Measurements from ENCODE around the gene NTSR2. TPM values are rescaled to one million over a fixed set of nuclear protein-coding genes. Genes with fewer than 3 reads are reported as not detected.

Gene NTSR2
- total RNA-seq, 1 donor from 2014 or later = not detected

GRCh38 chr2:11628675-11629074 is 41.3 kb downstream of the NTSR2 start:
- FAIRE-seq (no peak), DNase-seq (ENCODE audit: low read depth) (no peak)
- no peaks in the 10 kb centered on the region for H3K36me3 ChIP-seq (ENCODE audit: control insufficient read depth, insufficient read depth, low read length)
- TF ChIP-seq CTCF (IDR thresholded peaks at IDR 0.05; ENCODE audit: insufficient read depth, low read length, severe bottlenecking) = no peak
- H3K4me3 ChIP-seq (ENCODE audit: low read depth, low read length) = no peak overlapping the region
- H3K27me3 ChIP-seq (ENCODE audit: control insufficient read depth, insufficient read depth, low read length) = peaks cover 2% of the 10 kb centered on the region

- no peak overlapping the region for H3K4me3 ChIP-seq (ENCODE audit: low read depth, low read length)
- peaks cover 2% of the 10 kb centered on the region for H3K27me3 ChIP-seq (ENCODE audit: control insufficient read depth, insufficient read depth, low read length)
- TF ChIP-seq CTCF (IDR thresholded peaks at IDR 0.05; ENCODE audit: insufficient read depth, low read length, severe bottlenecking) = no peak
- DNase-seq (ENCODE audit: low read depth) (no peak), FAIRE-seq (no peak)
- no peaks in the 10 kb centered on the region for H3K36me3 ChIP-seq (ENCODE audit: control insufficient read depth, insufficient read depth, low read length)
Observed at GRCh38 chr2:11625671-11626070, 44.3 kb downstream of the NTSR2 start.

GRCh38 chr2:11624893-11625292 is 45.1 kb downstream of the NTSR2 start:
- no peak for DNase-seq (ENCODE audit: low read depth)
- FAIRE-seq = no peak

GRCh38 chr2:11622611-11623010 is 47.4 kb downstream of the NTSR2 start:
- H3K36me3 ChIP-seq (ENCODE audit: control insufficient read depth, insufficient read depth, low read length) = no peaks in the 10 kb centered on the region
- TF ChIP-seq CTCF (IDR thresholded peaks at IDR 0.05; ENCODE audit: insufficient read depth, low read length, severe bottlenecking) = no peak
- H3K4me3 ChIP-seq (ENCODE audit: low read depth, low read length) = no peak overlapping the region
- no peak for DNase-seq (ENCODE audit: low read depth)
- no peaks in the 10 kb centered on the region for H3K27me3 ChIP-seq (ENCODE audit: control insufficient read depth, insufficient read depth, low read length)
- FAIRE-seq = no peak

More at GRCh38 chr2:11624893-11625292, 45.1 kb downstream of the NTSR2 start:
- H3K27me3 ChIP-seq (ENCODE audit: control insufficient read depth, insufficient read depth, low read length) = no peaks in the 10 kb centered on the region
- H3K36me3 ChIP-seq (ENCODE audit: control insufficient read depth, insufficient read depth, low read length) = no peaks in the 10 kb centered on the region
- no peak for TF ChIP-seq CTCF (IDR thresholded peaks at IDR 0.05; ENCODE audit: insufficient read depth, low read length, severe bottlenecking)
- H3K4me3 ChIP-seq (ENCODE audit: low read depth, low read length) = no peak overlapping the region

GRCh38 chr2:11621410-11621809 is 48.6 kb downstream of the NTSR2 start:
- TF ChIP-seq CTCF (IDR thresholded peaks at IDR 0.05; ENCODE audit: insufficient read depth, low read length, severe bottlenecking) = no peak
- H3K36me3 ChIP-seq (ENCODE audit: control insufficient read depth, insufficient read depth, low read length) = no peaks in the 10 kb centered on the region
- FAIRE-seq (no peak), DNase-seq (ENCODE audit: low read depth) (no peak)
- H3K4me3 ChIP-seq (ENCODE audit: low read depth, low read length) = no peak overlapping the region
- H3K27me3 ChIP-seq (ENCODE audit: control insufficient read depth, insufficient read depth, low read length) = no peaks in the 10 kb centered on the region

GRCh38 chr2:11618708-11619062 is 51.3 kb downstream of the NTSR2 start:
- no peak for DNase-seq (ENCODE audit: low read depth)
- Histone ChIP-seq H3K27me3 (ENCODE audit: control insufficient read depth, insufficient read depth, low read length) (no peaks in the 10 kb centered on the region), H3K4me3 (ENCODE audit: low read depth, low read length) (no peak overlapping the region), H3K36me3 (ENCODE audit: control insufficient read depth, insufficient read depth, low read length) (no peaks in the 10 kb centered on the region)
- no peak for FAIRE-seq
- no peak for TF ChIP-seq CTCF (IDR thresholded peaks at IDR 0.05; ENCODE audit: insufficient read depth, low read length, severe bottlenecking)
